Measurements from ENCODE around the gene TAF11.
"Not testable (repeated sequence)": the region's sequence is repeated elsewhere in the genome, so short reads cannot be mapped to it uniquely, and the experiment has no call there.

The TAF11 gene, protein sequence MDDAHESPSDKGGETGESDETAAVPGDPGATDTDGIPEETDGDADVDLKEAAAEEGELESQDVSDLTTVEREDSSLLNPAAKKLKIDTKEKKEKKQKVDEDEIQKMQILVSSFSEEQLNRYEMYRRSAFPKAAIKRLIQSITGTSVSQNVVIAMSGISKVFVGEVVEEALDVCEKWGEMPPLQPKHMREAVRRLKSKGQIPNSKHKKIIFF

DNA sequence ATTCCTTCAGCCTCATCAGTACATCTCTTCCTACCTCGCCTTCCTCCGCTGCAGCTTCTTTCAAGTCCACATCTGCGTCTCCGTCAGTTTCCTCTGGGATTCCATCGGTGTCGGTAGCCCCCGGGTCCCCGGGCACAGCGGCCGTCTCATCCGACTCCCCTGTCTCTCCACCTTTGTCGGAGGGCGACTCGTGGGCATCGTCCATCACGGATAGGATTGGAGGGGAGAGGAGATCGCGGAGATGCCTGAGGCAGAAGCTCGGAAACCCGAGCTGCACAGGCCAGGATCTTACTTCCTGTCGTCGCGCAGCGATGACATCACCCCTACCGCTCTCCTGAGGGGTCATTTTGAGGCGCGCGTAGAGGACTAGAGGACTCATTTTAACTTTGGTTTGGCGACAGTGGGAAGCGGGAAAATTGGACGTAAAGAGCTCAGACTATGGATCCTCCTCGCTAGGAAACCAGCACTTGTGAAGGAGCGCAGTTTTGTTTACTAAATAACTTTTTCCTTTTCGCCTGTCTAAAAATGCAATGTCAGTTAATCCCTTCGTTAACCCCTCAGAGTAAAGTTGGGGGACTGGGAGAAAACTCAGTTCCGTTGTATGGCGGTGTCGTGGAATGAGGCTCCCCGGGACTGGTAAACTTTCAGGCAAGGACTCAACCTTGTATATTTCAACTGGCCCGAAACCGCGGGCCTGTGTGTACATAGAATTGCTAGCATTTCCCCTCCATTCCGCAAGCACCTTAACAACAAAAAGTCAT, at the start of gene TAF11:
Gene TAF11, minus strand, starts transcription at position 290 of the 761 bp plus-strand sequence. Its CDS starts 85 bp downstream, at position 205.
- DNase-seq (ENCODE audit: low read depth in 2 of 2) = peak; percentile 76 to 82

DNA sequence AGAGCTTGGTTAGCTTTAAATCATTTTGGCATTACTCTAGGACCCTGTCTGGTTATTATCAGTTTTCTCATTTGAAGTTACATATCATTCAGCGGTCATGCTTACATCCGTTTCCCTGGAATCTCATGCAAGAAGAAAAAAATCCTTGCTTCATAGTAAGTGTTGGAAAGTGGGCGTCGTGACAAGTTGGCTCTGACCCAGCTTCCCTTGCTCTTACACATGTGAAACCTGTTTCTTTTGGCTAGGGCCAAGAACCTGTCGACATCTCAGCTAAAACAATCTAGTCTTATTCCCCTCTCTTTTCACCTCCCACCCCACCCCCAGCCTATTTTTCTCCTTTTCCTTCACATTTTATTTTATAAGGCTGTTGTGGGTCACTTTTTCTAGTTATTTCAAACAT, 46.7 kb upstream of the TAF11 start:
- no peak for DNase-seq (ENCODE audit: low read depth in 2 of 2)

DNA sequence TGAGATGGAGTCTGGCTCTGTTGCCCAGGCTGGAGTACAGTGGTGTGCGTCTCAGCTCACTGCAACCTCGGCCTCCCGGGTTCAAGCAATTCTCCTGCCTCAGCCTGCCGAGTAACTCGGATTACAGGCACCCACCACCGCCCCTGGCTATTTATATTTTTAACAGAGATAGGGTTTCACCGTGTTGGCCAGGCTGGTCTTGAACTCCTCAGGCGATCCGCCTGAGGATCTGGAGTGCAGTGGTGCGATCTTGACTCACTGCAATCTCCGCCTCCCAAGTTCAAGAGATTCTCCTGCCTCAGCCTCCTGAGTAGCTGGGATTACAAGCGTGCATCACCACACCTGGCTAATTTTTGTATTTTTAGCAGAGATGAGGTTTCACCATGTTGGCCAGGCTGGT, 44.4 kb upstream of the TAF11 start:
- not testable (repeated sequence) for DNase-seq (ENCODE audit: low read depth in 2 of 2)

DNA sequence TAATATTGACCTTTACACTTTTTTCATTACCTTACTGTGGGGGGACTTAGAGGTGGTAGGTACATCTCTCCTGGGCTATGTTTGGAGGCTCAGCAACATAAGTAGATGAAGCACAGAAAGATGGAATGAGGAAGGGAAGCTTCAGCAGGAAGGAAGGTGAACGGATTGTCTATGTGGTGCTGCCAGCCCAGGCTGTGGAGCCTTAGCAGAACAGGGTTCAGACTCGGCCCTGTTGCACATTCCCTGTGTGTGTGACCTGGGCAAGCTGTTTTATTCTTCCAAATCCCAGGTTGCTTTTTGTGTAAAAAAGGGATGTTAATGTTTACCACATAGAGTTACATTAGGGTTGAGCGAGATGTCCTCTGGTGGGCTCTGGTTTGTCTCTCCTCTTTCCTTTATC, 42.4 kb upstream of the TAF11 start:
- no peak for DNase-seq (ENCODE audit: low read depth in 2 of 2)

DNA sequence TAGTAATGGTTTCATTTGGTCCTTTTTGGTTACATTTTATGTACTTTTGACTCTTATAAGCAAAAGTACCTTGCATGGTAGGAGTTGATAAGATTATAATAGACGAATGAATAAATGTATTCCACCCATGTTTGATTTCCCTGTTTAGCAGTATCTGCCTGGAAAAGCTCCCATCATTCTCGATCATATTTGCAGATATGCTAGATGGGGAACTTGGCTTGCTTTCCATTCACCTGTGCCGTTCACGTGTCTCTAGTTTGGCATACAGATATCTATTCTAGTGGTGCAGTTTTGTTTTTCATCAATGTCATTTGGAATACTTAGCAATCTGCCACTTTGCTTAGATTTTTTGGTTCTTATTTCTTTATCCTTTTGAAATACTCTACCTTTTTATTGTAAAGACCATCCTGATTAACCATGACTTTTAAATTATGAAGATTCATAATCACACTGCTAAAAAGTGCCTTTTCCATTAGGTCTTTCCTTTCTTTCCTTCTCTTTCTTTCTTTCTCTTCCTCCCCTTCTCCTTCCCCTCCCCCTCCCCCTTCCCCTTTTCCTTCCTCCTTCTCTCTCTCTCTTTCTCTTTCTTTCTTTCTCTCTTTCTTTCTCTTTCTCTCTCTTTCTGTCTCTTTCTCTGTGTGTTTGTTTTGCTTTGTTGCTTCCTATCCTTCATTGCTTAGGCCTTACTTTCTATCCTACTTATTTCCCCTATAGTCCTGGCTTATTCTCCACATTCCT, 41.6 kb upstream of the TAF11 start:
- DNase-seq (ENCODE audit: low read depth in 2 of 2) = no peak

DNA sequence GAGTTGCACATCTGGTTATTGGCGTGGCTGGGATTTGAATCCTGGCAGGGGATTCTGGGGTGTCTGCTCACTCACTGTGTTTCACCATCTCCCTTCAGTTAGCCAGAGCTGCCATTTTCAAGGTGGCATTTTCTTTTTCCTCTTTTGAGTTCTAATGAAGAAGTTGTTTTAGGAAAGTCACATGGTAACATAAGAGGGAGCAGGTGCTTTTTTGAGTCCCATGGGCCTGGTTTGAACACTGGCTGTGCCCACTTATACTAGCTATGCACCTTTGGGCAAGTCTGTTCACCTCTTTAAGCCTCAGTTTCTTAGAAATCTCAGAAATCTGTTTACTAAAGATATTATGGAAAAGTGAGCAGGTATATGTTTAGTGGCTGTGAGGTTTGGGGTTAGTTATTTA, 40.9 kb upstream of the TAF11 start:
- no peak for DNase-seq (ENCODE audit: low read depth in 2 of 2)

DNA sequence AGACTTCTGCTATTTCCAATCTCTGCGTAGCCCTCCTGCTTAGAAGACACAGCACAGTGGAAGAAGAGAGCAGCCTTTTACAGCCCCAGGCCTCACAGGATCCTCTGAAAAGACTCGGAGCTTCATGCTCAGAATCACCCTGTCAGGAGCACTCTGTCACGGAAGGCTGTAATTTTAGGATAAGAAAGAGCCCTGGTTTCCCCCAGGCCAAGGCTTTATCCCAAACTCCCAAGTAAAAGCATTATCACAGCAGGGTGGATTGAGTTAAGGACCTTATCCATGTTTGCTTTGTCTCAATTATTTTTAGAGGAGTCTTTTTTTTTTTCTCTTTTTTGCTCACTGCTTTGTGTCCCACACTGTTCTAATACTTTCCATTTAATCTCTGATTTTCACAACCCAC, 40.4 kb upstream of the TAF11 start:
- DNase-seq (ENCODE audit: low read depth in 2 of 2) = no peak

DNA sequence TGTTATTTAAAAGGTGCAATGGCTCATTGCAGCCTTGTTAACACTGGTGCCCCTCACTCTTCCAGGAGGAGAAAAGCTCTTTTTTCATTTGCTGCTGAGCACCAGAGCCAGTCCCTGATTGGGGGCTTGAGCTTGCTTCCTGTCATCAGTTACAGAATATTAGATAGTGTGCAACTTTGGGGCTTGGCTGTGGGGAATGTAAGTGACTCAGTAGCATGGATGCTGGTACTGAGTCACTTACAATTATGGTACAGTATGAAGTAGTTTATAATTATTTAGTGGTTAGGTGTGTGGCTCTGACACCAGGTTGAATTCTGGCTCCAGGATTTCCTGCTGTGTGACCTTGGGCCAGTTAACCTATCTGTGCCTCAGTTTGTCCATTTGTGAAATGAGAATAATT, 38.8 kb upstream of the TAF11 start:
- DNase-seq (ENCODE audit: low read depth in 2 of 2) = no peak

DNA sequence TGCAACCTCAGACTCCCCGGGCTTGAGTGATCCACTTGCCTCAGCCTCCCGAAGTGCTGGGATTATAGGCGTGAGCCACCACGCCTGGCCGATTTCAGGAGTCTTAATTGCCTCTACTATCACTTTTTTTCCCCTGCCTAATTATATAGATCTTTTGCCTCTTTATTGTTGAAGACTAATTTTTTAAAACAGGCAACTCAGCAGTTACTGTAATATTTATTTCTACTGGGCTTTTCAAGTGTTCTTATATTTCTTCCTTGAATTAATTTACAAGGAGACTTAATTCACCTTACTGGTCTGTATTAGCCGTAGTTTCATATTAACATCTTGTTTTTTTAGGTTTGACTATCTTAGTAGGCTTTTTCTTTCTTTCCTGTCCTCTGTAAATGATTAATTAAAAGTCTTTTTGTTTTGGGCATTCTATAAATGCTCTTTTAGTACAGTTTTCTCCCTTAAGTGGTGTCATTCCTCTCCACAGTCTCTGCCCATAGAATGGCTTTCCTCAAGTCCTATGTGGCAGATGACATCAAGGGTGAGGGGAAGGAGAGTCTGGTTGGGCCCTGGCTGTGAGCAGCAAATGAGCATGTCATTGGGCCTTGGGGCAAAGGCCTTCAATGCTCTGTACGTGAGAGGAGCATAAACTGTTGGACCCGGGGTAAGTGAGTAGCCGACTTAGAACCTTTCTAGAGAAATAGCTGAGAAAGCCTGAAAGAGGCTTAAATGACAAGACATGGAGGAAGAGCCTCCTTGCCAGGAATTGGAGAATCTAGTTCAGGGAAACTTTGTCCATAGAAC, 37.2 kb upstream of the TAF11 start:
- no peak for DNase-seq (ENCODE audit: low read depth in 2 of 2)

DNA sequence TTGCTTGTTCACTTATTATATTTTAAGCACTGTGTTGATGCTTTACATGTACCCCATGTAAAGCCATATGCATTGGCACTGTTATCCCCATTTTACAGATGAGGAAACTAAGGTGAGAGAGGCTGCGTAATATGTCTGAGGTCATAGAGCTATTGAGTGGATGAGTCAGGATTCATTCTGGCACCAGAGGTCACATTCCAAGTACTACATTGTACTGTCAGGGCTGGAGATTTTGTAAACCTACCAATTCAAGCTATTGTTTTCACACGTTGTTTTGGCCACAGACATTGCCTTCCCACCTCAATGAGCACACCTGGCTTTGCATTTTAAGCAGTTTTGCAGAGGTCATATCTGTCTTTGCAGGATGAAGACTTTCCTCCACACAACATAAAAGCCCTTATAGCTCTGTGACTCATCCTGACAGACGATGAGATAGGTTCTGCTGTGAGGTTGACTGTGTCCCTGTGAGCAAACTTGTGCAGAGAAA, 34.4 kb upstream of the TAF11 start:
- no peak for DNase-seq (ENCODE audit: low read depth in 2 of 2)

DNA sequence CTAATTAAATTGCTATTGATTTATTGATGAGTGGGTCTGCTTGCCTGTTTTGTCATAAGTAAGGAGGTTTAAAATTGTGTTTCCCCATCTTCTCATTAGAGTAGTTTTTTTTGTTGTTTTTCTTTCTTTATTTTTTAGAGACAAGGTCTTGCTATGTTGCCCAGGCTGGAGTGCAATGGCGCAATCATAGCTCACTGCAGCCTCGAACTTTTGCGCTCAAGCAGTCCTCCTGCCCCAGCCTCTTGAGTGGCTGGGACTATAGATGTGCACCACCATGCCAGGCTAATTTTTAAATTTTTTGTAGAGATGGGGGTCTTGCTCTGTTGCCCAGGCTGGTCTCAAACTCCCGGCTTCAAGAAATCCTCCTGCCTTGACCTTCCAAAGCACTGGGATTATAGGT, 32.3 kb upstream of the TAF11 start:
- DNase-seq (ENCODE audit: low read depth in 2 of 2) = no peak

DNA sequence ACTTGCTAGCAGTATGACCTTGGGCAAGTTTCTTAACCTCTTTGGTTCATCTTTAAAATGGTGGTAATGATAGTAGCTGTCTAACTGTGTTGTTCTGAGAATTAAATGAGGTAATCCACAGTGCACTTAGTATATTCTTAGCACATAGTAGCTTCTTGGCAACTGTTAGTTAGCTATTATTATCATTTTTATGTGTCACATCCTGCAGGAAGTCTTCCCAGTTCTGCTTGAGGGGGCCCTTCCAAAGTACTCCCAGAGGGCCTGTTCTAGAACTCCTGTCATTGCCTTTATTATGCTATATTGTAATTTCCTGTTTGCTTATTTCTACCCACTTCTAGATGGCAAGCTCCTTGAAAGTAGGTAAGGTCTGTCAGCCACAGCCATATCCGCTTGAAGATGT, 31.8 kb upstream of the TAF11 start:
- DNase-seq (ENCODE audit: low read depth in 2 of 2) = no peak

DNA sequence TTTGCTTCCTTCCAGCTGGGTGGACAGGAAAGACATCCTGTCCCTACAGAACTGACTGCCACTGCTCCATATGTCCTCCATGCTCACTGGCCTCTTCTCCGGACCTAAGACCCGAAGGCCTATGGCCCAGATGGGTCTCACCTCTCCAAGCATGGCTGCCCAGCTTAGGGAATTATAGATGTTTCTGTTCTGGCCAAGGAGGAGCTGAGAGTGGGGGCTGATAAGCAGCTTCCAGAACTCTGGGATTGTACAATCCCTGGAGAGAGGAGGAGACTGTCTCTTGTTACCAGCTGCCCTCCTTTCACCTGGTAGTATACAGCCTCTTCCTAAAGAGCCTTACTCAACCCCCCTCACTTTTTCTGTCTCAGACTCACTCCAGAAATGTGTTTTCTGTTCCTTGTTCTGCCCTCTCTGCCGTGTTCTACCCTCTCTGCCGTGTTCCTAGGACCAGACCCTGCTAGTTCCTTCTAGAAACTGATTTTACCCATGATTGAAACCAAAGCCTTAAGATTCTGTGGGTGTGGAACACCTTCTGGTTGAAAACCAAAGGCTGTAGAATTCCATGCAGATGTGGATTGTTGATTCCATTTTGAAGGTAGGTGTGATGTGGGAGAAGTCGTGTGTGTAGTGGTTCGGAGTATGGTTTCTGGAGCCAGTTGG, 29.9 kb upstream of the TAF11 start:
- DNase-seq (ENCODE audit: low read depth in 2 of 2) = no peak

DNA sequence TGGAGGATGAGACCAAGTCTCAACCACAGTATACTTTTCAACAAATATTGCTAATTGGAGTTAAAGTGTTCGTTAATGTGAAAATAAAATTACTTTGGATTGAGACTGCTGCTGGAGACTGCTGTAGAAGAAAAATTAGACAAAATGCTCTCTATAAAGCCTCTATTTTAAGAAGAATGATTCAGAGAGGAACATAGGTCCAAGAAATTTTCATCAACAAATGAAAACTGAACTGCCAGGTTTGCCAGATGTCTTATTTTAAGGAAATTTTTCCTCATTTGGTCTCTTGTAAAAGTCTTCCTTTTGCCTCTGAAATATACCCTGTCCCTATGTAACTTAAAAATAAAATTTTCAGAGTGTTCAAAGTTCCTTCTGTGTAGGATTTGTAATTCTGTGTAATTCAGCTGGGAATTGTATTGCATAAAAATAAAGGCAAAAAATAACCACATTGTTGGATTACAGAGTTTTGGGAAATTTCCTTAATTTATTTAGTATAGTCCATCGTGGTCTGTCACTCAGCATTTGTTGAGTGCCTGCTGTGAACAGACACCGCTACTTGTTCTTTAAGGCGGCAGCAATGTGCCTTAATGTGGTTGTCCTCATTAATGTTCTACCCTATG, 28.6 kb upstream of the TAF11 start:
- DNase-seq (ENCODE audit: low read depth in 2 of 2) = no peak

DNA sequence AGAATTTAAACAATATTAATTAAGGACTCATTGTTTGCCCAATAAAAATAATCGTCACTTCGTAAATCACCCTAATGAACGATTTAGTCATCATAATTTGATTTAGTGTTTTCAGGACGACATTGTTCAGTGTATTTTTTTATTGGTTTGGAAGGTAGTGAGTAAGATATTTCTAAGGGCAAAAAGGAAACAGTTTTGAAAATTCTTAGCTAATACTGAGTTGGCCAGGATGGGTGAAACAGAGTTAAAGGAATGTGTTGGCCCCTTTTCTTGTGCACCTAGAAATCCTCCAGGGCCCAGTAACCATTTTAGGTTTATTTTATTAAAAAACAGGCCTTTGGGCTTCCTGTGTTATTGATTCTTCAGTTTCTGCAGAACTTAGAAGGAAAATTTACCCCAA, 26.5 kb upstream of the TAF11 start:
- DNase-seq (ENCODE audit: low read depth in 2 of 2) = no peak

DNA sequence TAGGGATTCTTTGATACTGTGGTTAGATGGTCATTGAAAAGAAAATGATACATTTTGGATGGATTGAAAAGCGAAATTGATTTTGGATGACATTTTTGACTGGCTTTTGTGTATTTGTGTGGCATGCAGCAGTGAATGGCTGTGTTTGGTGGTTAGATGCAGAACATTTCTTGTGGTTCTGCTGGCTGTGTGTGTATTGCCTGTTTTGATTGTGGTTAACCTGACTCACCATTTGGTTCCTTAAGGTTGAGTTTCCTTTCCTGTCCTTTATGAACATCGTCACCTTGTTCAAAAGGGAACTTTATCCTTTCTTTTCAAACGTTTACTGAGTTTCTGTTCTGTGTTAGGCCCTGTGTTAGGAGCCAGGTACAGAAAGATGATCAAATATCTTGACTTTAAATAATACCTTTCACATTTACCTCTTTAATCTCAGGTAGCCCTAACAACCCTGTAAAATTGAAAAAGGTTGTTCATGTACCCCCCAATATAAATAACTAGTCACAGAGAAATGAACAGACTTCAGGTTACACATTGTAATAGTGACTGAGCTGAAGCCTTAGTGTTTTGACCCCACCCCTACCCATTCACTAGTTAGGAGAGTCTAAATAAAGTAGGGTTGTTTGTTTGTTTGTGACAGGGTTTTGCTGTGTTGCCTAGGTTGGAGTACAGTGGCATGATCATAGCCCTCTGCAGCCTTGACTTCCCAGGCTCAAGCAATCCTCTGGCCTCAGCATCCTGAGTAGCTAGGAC, 25.0 kb upstream of the TAF11 start:
- peak in 1 of 2 donors; percentile 3 for DNase-seq (ENCODE audit: low read depth in 2 of 2)

DNA sequence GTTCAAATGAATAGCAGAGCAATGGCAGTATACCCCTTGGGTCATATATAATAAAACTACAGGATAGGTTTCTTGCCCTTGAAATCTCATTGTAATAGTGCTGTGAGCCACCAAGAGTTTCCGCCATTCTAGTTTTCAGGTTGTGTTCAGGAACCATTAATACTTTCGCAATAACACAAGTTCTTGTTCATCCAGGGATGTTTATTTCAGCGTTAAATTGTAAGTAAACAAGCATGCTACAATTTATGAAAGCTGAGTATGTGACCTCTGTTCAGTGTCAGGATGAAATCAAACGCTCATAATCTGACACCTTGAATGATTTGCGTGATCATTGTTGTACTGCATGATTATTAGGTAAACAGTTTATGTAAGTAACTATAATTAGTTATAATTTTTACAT, 24.0 kb upstream of the TAF11 start:
- DNase-seq (ENCODE audit: low read depth in 2 of 2) = no peak

DNA sequence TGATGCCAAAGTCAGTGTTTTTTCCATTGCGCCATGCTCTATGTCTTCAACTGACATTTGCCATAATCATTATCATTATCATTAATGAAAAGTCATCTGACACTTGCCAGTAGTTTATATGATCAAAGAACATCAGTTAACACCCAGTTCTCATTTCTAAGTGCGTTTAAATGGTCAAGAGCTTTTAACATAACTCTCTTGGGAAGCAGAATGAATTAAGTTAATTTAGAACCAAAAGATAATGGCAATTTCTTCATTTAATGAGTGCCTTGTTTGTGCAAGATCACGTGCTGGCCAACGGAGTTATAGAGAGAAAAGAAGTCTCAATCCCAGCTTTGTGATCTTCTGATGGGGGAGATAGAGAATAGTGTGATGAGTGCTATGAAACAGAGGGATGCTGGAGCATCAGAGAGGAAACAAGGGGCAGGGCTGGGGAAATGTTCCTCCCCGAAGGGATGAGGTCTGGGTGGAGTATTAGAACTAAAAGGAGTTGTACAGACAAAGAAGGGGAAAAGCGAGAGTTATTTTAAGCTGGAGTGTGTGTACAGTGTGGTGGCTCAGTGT, 21.6 kb upstream of the TAF11 start:
- DNase-seq (ENCODE audit: low read depth in 2 of 2) = no peak

DNA sequence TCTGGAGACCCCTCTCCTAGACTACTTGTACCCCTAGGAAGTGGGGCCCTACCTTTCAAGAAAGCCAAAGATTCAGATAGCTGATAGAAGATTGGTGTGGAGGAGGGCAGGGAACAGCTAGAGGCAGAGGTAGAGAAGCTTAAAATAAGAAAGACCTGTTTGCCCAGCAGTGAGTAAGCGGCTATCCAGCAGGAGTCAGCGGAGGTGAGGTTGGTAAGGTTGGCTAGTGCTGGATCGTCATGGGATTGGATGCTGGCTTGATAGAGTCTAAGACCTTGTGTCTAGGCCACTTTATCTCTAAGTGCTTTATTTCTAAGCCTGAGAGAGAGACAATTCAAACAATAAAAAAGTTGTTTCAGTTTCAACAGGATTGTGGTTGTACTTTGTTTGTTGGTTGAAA, 20.4 kb upstream of the TAF11 start:
- no peak for DNase-seq (ENCODE audit: low read depth in 2 of 2)

DNA sequence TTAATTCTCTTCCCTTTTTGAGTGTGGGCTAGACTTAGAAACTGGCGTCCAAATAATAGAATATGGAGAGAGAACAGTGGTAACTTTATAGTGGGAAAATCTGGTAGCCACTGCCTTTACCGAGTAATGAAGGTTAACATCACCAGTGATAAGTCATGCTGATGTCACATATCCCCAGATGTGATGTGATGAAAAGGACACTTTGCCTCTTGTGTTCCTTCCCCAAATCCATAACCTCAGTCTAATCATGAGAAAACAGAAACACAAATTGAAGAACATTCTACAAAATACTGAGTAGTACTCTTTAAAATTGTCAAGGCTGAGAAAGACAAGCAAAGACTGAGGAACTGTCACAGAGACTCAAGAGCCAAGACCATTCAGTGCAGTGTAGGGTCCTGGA, 19.0 kb upstream of the TAF11 start:
- no peak for DNase-seq (ENCODE audit: low read depth in 2 of 2)

Data from stimulated activated CD8-positive, alpha-beta memory T cell treated with anti-CD3 and anti-CD28 coated beads, Interleukin-15, amount 100 ng/mL, for 4 hours (primary cell).